H7 (cell line): ENCODE measurements around the gene SLC13A4. TPM values are rescaled to one million over a fixed set of nuclear protein-coding genes. Genes with fewer than 3 reads are reported as not detected.

ENCODE experiments used
- total RNA-seq: library from RNA; depleted of rRNA; stranded (reverse); fragments of >200 nt; shearing (Covaris generic); gene quantifications from 2 replicates; pipeline ENCODE4 v1.2.3, GENCODE V29; 2014; rRNA removed

The SLC13A4 gene
- total RNA-seq, 1 experiment from 2014 or later: 2.3 TPM

Other genes starting within 250 kb of the SLC13A4 start
- gene CNOT4, start 218.1 kb downstream of the SLC13A4 start, total RNA-seq: 10.4 and 13.7 TPM in 2 replicates
- gene NUP205, start 170.3 kb downstream of the SLC13A4 start, total RNA-seq: 138 and 150 TPM in 2 replicates
- 11.8 and 14.4 TPM in 2 replicates for gene STMP1, start 65.7 kb downstream of the SLC13A4 start, total RNA-seq
- gene FAM180A, start 20.6 kb upstream of the SLC13A4 start, total RNA-seq: not detected in 2 replicates
- gene MTPN, start 249.2 kb upstream of the SLC13A4 start, total RNA-seq: 70.0 and 70.4 TPM in 2 replicates